ENCODE results near the gene LRRC28.

The LRRC28 gene

DNA sequence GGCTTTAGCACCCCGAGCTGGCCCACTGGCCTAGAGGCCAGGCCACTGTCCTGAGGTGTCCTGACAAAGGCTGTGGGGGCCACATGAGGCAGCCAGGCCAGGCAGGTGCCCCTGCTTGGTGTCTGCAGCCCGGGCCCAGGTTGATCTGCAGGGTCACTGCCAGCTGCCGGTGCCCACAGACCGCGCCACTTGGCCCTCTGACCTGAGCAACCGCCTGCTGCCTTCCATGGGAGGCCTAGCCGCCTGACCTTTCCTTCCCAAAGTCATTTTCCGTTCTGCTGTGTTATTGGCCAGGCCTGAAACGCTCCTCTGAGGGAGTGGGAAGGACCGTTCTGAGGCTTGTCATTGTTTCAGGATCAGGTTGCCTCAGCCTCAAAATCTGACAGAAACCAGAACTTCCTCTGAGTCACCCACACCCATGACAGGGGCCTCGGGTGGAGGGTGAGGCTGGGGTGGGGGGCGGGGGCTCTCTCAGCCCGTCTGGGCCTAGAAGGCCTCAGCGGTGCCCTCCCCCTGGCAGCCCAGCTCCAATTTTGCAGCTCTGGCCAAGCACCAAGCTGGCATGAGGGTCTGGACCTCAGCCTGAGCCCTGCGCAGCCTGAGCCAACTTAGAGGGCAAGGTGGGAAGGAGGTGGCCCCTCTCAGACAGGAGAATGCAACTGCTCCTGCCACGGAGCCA lies 173.8 kb downstream of the LRRC28 start:
- peak; percentile 9 for DNase-seq

DNA sequence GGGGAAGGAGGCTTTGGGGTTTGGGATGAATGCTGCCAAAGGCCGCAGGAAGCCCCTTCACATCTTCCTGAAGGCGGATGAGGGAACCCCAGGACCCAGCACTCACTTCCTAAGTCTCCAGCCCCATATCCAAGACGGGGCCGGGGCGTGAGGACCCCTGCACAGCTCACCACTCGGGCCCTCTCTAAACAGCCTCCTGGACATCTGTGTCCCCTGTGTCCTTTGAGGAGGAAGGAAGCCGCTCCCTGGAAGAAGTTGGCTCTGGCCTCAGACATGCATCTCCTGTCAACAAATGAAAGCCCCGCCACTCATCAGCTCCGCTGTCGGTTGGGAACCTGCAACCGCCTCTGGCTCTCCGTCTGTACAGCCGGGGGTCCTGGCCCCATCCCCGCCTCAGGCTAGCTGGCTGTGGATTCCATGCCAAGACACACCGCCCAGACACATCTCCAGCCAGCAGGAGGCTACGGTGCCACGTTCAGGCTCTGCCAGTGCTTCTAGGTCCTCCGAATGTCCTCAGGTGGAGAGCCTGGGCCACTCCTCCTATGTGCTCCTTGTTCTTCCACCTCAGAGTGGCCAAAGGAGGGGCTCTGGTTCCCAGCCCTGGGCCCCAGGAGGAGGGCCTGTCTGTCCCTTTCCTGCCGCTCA lies 174.5 kb downstream of the LRRC28 start:
- no peak for DNase-seq

DNA sequence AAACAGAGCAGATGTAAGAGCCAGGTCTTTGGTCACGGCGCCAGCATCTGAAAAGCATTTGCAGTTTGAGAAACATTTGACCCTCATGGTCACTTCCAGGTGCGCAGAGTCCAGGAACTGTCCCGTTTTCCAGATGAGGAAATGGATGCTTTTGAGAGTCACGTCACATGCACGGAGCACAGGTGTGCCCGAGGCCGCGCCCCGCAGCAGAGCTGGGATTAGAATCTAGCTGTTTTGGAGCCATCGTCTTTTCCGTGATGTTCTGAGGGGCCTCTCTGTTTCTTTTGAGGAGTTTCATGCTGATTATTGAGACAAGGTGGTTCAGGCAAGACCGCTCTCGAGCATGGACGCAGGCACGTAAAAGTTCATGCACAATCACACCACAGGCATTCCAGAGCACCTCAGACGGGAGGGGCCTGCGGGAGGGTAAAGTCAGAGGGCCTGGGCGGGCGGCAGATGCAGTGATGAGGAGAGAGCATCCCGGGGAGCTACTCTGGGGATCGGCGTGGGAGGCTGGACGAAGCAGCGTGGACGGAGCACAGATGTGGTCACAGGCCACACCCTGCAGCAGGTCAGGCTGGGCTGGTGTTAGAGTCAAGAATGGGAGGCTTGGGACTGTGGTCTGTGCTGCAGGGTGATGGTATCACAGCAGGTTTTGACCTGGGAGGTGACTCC lies 175.3 kb downstream of the LRRC28 start:
- DNase-seq = no peak

DNA sequence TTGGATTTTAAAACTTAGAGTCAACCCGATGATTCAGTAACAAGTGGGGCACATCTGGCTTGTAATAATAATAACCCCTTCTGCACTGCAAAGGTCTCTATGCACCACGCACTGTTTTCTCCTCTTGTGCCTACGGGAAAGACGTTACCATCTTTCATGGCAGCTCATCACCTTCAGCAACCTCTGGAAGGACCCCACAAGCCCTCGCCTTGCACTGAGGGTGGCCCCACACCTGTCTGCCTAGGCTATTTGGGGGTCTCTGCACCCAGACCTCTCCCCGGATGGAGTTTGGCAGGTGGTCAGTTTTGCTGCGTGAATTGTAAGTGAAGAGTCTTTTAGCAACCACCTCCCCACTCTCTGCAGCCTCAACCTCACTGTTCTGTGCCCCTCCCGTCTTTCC lies 175.9 kb downstream of the LRRC28 start:
- DNase-seq = no peak

DNA sequence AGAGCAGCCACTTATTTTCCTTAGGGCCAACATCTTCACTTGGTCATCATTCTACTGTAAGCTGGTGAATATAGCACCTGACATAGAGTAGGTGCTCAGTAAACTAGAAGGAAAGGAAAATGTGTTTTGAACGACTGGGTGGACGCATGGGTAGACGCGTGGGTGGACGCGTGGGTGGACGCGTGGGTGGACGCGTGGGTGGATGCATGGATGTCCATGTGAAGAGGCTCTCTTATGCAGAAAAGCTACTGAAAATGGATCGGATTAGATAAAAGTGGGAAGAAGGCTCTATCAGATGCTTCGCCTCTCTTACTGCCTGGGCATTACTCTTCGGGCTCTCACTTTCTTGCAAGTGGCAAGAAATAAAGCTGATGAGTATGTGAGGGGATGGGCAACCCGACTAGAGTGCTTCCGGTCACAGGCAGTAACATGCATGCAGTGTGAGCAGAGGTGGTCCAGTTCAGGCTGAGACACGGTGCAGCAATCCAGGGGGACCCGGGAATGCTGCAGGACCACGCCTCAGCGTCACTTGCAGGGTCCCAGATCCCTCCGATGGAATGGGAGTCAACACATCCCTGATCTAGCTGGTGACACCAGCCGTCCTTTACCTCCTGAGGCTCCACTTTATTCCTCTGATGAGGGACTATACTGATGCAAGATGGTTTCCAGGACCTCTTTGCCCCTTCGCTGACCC lies 176.5 kb downstream of the LRRC28 start:
- DNase-seq = no peak

DNA sequence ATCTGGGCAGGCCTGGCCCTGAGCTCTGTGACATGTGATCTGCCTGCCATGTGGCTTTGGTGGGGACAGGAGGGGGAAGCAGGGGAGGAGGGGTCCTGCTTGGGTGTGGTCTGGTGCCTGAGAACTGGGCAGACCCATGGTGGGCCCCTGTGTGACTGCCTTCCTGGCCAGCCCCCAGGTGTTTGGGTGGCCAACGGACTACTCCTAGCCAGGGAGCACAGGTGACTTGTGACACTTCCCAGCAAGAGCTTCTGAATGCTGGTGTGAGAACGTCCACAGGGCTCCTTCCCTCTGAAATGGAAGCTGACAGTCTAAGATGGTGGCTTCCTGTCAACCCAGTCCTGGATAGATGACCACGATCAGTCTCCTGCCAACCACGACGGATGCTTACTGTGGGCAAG lies 178.4 kb downstream of the LRRC28 start:
- no peak for DNase-seq

DNA sequence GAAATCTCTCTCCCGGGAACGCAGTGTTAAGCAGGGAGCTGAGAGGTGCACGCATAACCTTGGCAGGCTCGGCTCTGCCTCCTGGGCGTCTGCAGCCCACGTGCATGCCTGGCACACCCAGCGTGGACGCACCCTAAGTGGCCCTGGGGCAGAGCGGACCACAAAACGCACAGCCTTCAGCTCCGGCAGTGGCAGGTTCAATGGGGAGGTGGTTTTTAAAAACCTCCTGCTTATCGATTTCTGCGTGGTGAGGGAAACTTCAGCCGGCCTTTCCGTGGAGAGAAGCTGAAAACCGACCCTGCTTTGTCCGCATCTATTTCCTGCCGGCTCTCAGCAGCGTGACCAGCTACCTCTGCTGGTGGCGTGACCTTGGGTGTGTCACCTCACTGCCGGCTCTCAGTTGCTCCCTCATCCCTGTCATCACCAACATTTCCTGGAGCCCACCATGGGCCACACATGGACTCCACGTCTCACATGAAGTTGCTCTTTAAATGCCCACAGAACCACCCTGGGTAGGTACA lies 179.7 kb downstream of the LRRC28 start:
- no peak for DNase-seq

DNA sequence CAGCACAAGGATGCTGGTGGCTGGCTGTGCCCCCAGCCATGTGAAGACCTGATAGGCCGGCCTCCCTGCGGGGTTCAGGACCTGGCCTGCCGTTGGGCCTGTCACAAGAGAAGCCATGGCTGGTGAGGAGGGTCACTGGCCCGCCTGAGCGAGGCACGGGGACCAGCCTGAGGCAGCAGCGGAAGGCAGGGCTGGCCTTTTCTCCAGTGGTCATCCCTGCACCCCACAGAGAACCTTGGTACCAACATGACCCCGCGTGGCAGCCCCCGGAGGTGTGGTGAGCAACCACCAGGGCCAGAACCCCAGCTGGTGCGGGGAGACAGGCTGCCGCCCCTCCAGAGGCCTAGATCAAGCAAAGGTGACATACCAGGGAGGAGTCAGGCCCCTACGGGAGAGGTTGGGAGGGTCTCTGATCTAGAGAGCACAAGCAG lies 180.4 kb downstream of the LRRC28 start:
- DNase-seq = no peak

DNA sequence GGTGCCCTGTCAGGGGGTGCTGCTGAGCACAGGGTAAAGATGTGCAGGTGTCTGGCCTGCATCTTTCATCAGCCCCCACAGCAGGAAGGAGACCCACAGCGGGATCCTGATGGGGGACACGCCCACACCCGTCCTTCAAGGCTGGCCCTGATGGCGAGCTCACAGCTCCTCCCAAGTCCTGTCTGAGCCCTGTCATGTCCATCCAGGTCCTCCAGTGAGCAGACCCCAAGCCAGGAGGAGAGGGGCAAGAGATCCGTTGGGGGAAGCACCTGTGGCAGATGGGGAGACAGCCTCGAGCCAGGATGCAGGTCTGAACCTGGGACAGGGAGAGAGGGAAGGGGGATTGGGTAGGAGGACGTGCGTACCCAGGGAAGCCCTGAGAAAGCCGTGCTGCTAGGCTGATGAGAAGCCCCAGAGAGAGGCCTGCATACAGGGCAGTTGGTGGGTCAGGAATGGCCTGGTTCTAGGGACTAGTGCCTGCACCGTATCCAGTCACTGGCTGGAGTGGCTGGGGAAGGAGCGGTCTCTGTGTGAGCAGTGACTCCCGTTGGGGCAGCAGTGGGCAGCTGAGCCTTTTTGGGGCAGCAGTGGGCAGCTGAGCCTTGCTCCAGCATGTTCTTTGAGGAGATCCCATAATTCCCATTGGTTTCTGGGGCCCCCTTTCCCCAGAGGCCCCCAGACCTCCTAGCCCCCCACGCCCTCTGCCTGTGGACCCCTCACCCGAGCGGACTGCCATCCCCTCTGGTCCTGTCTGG lies 181.2 kb downstream of the LRRC28 start:
- no peak for DNase-seq

DNA sequence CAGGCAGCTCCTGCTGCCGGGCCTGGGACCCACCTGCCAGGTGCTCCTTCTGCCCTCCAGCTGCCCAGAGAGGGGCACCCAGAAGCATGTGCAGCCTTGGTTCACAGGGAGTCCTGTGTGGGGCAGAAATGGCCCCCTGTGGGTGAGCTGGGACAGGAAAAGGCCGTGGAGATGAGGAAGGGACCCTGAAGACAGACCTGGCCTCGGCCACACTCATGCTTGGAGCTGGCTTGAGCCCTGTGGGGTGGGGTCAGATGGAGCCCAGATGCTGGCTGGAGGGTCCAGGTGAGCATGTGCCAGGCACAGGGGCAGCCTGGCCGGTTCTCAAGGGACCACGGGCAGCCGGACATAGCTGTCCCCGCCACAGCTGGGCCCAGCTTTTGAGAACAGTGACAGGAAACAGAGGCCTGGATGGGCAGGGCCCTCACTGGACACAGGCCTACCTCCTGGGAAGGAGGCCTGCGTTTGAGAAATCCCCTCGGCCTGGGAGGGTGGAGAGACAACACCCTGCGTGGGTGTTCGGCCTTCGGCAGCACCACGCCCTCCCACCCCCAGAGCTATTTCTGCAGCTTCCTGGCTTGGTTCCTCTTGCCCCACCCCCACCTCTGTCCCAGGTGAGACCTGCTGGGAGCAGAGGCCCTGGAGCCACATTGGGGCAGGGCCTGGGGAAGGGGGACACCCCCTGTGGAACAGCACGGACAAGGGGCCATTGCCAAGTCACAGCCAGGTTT lies 181.9 kb downstream of the LRRC28 start:
- no peak for DNase-seq

DNA sequence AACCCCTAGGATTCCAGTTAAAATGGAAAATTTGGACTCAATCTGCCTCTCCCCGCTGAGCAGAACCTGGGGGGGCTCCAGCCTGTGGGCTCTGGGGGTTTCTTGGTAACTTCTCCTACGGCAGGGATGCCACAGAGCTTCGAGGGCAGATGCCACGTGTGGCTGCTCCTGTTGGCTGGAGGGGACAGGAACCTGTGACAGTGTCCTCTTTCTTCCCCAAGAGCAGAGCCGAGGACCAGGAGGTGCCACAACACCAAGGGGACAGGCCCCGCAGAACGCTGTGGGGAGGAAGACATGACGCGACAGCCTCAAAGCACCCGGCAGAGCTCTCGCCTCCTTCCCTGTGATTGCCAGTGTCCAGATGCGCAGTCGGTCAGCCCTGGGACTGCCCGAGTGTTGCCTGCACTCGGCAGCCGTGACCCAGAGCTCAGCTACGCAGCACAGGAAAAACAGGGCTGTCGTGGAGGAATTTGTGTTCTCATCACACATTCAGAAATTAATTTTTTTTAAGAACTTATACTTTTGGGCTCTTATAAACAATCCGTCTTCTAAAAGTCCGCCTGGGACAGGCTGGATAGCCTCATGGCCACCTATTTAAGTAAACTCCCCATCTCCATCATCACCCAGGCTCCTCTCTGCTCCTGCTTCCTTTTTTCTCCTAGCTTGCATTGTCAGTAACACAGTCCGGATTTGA lies 182.6 kb downstream of the LRRC28 start:
- DNase-seq = no peak

DNA sequence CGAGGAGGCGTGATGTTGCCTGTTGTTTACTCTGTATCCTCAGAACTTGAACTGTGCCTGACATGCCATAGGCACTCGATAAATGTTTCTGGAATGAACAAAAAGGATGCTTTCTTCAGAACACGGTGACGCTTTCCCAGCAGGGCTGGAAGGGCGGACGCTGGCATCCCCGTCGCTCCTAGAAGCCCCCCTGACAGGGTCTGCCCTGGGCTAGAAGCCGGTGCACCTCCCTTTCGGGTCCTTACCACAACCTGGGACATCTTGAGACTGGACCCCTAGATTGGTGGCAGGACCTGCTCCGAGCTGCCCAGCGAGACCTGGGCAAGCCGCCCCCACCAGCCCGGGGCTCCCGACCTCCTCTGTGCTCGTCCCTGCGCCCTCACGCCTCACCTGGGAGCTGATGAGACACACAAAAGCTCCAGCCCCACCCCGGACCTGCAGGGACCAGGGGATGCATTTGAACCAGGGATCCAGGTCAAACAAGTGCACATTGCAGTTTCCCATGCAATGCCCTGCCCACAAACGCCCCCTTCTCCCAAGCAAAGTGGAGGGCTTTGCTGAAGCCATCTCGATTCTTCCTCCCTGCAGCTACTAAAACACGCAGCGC lies 183.3 kb downstream of the LRRC28 start:
- no peak for DNase-seq

DNA sequence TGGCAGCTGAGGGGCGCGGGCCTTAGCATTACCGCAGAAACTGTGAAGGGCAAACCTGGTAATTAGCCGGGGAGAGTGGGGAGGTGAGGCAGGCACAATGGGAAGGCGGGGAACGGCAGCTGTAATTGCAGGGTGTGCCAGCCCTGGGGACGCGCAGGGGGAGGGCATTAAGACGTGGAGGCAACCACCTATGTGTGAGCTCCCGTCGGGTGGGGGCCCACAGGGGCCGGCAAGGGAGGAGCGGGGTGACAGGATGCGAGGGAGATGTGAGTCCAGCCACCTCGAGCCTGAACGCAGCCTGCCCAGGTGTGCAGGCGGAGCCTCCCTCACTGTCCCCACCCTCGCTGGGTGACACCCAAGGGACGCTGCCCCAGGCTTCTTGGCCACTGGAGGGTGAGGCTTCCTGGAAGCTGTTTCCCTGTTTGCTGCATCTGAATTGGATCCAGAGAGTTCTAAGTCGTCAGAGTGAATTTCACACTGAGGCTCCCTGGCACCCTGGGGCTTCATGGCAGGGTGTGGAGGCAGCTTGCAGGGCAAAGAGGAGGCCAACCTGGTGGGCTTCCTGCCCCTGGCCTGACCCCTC lies 183.9 kb downstream of the LRRC28 start:
- no peak for DNase-seq

DNA sequence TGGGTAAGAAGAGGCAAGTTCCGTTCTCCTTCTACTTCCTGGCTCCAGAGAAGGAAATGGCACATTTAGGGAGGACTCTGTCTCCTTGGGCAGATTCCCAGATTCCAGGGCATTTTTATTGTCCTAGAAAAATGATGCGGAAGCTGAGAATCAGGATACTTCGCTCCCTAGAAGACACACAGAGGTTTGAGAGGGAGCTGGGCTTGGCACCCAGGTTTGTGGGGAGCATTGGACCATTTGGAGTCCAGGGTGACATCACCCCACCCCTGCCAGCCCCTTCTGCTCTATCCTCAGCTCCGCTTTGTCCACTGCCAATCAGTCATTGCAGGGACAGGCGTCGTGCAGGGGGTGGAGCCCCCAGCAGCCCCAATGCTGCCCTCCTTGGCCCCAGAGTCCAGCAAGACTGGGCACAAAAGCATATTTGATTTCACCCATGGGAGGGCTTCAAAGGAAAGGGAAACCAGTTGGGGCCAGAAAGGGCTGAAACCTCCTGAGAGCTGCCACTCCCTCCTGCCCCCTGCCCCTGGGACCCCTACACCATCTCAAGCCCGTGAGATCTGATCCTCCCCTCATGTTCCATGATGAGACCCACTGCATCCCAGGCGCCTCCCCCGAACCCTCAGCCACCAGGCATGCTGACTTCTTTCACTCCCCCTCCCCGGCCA lies 184.7 kb downstream of the LRRC28 start:
- no peak for DNase-seq

DNA sequence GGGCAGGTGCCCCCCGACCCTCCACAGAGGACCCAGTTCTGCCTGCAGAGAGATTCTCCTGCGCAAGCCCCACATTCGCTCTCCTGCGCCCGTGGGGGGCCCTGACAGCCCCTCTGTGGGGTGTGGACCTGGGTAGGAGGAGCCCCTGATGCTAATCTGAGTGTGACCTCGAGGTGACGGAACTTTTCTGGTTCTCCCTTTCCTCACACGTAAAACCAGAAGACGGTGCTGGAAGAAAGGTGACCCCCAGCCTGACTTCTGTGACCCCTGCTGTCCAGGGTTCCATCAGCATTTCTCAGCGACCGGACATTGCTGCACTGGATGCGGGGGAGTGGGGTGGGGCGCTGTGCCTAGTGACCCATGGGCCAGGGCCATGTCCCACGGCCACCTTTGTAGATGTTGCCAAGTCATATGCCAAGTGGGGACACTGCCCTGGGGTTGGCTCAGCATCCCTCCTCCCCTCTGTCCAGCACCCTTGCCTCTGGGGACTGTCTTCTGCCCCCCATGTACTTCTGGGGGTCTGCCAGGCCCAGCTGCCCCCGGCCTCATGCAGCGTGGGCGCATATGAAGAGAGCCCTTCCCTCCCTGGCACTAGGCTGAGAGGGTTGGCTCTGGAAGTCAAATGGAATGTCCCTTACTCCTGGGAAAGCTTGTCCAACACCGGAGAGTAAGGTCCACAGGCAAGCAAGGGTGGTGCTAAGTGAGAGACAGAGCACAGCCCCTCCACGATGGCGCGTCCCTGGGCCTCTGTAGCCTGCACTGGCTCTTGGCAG lies 185.4 kb downstream of the LRRC28 start:
- no peak for DNase-seq

DNA sequence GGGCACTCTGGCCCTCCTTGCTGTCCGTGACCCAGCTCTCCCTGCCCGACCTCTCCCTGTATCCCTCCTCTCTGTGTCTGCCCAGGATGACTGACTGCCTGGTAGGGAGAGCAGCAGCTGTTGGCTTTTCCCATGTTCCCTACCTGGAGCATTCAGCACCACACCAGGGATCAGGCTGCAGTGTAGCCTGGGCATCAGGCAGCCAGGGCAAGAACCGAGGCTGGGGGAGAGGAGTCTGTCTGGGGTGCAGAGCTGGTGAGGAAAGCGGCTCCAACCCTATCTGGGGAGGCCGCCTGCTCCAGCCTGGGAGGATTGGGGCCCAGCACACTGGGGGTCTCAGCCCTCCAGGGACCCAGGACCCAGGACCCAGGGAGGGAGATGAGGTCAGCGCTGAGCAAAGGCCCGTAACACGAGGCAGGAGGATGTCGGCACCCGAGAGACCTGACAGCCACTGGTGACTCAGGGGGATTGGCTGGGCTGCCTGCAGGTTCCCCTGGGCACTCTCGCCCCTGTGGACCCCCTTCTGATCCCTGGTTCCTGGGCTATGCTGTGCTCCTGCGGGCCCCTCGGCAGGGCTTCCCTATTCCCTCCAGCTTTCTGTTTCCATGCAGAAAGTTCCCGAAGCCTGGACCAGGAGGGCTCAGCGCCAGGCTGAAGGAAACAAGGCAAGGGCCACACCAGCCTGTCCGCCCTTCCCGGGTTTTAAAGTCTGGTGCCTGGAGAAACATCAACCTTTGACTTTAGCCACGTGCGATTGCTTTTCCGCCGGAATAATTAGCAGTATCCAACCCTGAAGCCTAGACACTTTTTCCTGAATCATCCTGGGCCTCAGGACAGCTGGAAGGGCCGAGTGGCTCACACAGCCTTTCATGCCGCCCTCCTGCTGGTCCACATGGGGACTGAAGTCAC lies 186.3 kb downstream of the LRRC28 start:
- no peak for DNase-seq

DNA sequence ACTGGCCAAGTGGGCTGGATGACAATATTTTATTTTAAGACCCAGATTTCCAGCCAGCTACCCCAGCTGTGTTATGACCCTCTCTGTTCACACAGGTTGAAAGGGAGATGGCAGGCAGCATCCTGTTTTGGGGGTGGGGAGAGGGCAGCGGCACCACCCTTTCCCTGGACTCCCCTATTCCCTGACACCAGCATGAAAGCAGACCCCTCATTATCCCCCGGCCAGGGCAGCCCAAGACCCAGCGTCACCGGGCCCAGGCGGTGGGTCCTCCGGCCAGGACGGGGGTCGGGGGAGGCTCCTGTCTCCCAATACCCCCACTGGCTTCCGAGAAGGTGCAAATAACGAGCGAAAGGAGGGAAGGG lies 186.9 kb downstream of the LRRC28 start:
- no peak for DNase-seq
